Esophagus (tissue), 2 donors: ENCODE measurements around the gene TRPT1. TPM values are rescaled to one million over a fixed set of nuclear protein-coding genes. Genes with fewer than 3 reads are reported as not detected.
A peak's percentile ranks its signal among the peaks of the same experiment; 100 is the strongest.
"Not testable (repeated sequence)": the region's sequence is repeated elsewhere in the genome, so short reads cannot be mapped to it uniquely, and the experiment has no call there.

Source experiments
- H3K27ac ChIP-seq, 2 donors: one replicate each; pipeline ENCODE4 v1.5.1; 2013; ENCODE audit warnings: low read depth in 2 of 2, mild to moderate bottlenecking in 2 of 2, inconsistent platforms in 1 of 2, low read length in 1 of 2, moderate library complexity in 1 of 2
- H3K27me3 ChIP-seq, 2 donors: one replicate each; pipeline ENCODE4 v1.6.1; 2013; ENCODE audit warnings: low read length in 2 of 2, control low read depth in 1 of 2, mild to moderate bottlenecking in 1 of 2; ENCODE audit not compliant: insufficient read depth in 2 of 2, control insufficient read depth in 1 of 2
- H3K36me3 ChIP-seq, 2 donors: one replicate each; pipeline ENCODE4 v1.6.1; 2013; ENCODE audit warnings: low read length in 1 of 2; ENCODE audit not compliant: control insufficient read depth in 2 of 2, insufficient read depth in 2 of 2
- H3K4me1 ChIP-seq, 2 donors: one replicate each; pipeline ENCODE4 v1.6.1; 2013; ENCODE audit warnings: low read length in 1 of 2; ENCODE audit not compliant: control insufficient read depth in 2 of 2, insufficient read depth in 2 of 2
- H3K4me3 ChIP-seq, 2 donors: one replicate each; pipeline ENCODE4 v1.5.1; 2013; ENCODE audit warnings: low read length in 2 of 2, mild to moderate bottlenecking in 2 of 2, low read depth in 1 of 2, moderate library complexity in 1 of 2
- H3K9me3 ChIP-seq, 2 donors: one replicate each; pipeline ENCODE4 v1.6.1; 2013; ENCODE audit warnings: mild to moderate bottlenecking in 2 of 2, low read depth in 1 of 2, low read length in 1 of 2, moderate library complexity in 1 of 2; ENCODE audit not compliant: control insufficient read depth in 2 of 2, insufficient read depth in 1 of 2
- WGBS, 2 donors: extraction: QIAGEN DNeasy Blood & Tissue Kit; methylation state at CpG; one replicate each; pipeline ENCODE4 v1.1.7; 2013; 5-methylcytosine and 5-hydroxymethylcytosine counted together
- polyA plus RNA-seq, 2 donors: library from polyadenylated mRNA; stranded (reverse); fragments of 200-250 nt; gene quantifications; one replicate each; pipeline ENCODE4 v1.2.3, GENCODE V29; 2013
- donor health status: healthy with polysubstance abuse.
- donor health status: Bipolar disorder and iron deficiency.

The TRPT1 gene
- polyA plus RNA-seq, 2 donors: 44.9 to 61.1 TPM

- no peaks in the 10 kb centered on the region for H3K9me3 ChIP-seq
- peaks cover 0 to 18% of the 10 kb centered on the region in 2 donors for H3K36me3 ChIP-seq
- no peaks in the 10 kb centered on the region for H3K27me3 ChIP-seq
- 1% methylated on average over 66 to 75 of the region's 75 CpGs for WGBS, 2 donors
- peaks cover 6 to 14% of the 10 kb centered on the region in 2 donors for H3K4me1 ChIP-seq
- peak within 1 kb of the TSS; percentile 75 to 85 for H3K4me3 ChIP-seq
- peak within 1 kb of the TSS; percentile 64 to 84 for H3K27ac ChIP-seq
Observed at GRCh38 chr11:64251016-64251752, 25.2 kb upstream of the TRPT1 start, which contains the start of gene PLCB3. Gene PLCB3, plus strand, starts transcription at chr11:64251530. Its CDS starts 120 bp downstream, at chr11:64251650.

- H3K36me3 ChIP-seq: peaks cover 0 to 12% of the 10 kb centered on the region in 2 donors
- H3K9me3 ChIP-seq: no peaks in the 10 kb centered on the region
- WGBS, 2 donors: 21 to 23% methylated on average over 12 to 13 of the region's 13 CpGs
- H3K4me3 ChIP-seq: peak overlapping the region; percentile 52 to 85
- H3K27ac ChIP-seq: no peak overlapping the region
- H3K27me3 ChIP-seq: no peaks in the 10 kb centered on the region
- peaks cover 6 to 14% of the 10 kb centered on the region in 2 donors for H3K4me1 ChIP-seq
Observed at GRCh38 chr11:64250415-64251015, 24.5 kb upstream of the TRPT1 start.

- no peaks in the 10 kb centered on the region for H3K9me3 ChIP-seq
- H3K4me1 ChIP-seq: peaks cover 6 to 14% of the 10 kb centered on the region in 2 donors
- 86 to 88% methylated on average over 8 of the region's 8 CpGs for WGBS, 2 donors
- H3K4me3 ChIP-seq: no peak overlapping the region
- no peak overlapping the region for H3K27ac ChIP-seq
- H3K27me3 ChIP-seq: no peaks in the 10 kb centered on the region
- peaks cover 0 to 7% of the 10 kb centered on the region in 2 donors for H3K36me3 ChIP-seq
Observed at GRCh38 chr11:64249563-64250414, 23.8 kb upstream of the TRPT1 start.

- no peak overlapping the region for H3K27ac ChIP-seq
- WGBS, 2 donors: 94 to 95% methylated on average over 4 of the region's 4 CpGs
- H3K9me3 ChIP-seq: no peaks in the 10 kb centered on the region
- H3K36me3 ChIP-seq: peaks cover 0 to 4% of the 10 kb centered on the region in 2 donors
- H3K4me3 ChIP-seq: no peak overlapping the region
- peaks cover 6 to 16% of the 10 kb centered on the region in 2 donors for H3K4me1 ChIP-seq
- no peaks in the 10 kb centered on the region for H3K27me3 ChIP-seq
Observed at GRCh38 chr11:64249038-64249437, 23.1 kb upstream of the TRPT1 start.

GRCh38 chr11:64248578-64248977, 22.6 kb upstream of the TRPT1 start:
- peaks cover 6 to 17% of the 10 kb centered on the region in 2 donors for H3K4me1 ChIP-seq

GRCh38 chr11:64247729-64248531, 21.9 kb upstream of the TRPT1 start:
- Histone ChIP-seq H3K27ac (peak overlapping the region; percentile 97 to 98), H3K27me3 (no peaks in the 10 kb centered on the region), H3K4me3 (peak overlapping the region; percentile 51 to 69), H3K9me3 (no peaks in the 10 kb centered on the region), H3K4me1 (peaks cover 10 to 17% of the 10 kb centered on the region in 2 donors), H3K36me3 (peaks cover 0 to 11% of the 10 kb centered on the region in 2 donors)
- WGBS, 2 donors: 36 to 47% methylated on average over 29 to 31 of the region's 31 CpGs

More at GRCh38 chr11:64248578-64248977, 22.6 kb upstream of the TRPT1 start:
- no peak overlapping the region for H3K27ac ChIP-seq
- no peaks in the 10 kb centered on the region for H3K27me3 ChIP-seq
- H3K4me3 ChIP-seq: no peak overlapping the region
- 73 to 76% methylated on average over 7 of the region's 7 CpGs for WGBS, 2 donors
- H3K36me3 ChIP-seq: peaks cover 0 to 5% of the 10 kb centered on the region in 2 donors
- H3K9me3 ChIP-seq: no peaks in the 10 kb centered on the region

- H3K4me1 ChIP-seq: peaks cover 10 to 20% of the 10 kb centered on the region in 2 donors
- 1 to 3% methylated on average over 57 to 74 of the region's 74 CpGs for WGBS, 2 donors
Observed at GRCh38 chr11:64246871-64247728, 21.1 kb upstream of the TRPT1 start, which contains the start of gene PPP1R14B. Gene PPP1R14B, minus strand, starts transcription at chr11:64246943. Its CDS starts 270 bp downstream, at chr11:64246673.

GRCh38 chr11:64246621-64246870, 20.6 kb upstream of the TRPT1 start:
- Histone ChIP-seq H3K27ac (peak overlapping the region; percentile 93 to 97), H3K36me3 (peaks cover 0 to 13% of the 10 kb centered on the region in 2 donors), H3K4me3 (peak overlapping the region; percentile 69 to 78), H3K4me1 (peaks cover 10 to 18% of the 10 kb centered on the region in 2 donors)
- H3K9me3 ChIP-seq, H3K27me3 ChIP-seq: not testable (repeated sequence)
- WGBS, 2 donors: 0 to 3% methylated on average over 8 to 43 of the region's 43 CpGs

More at GRCh38 chr11:64246871-64247728, 21.1 kb upstream of the TRPT1 start, which contains the start of gene PPP1R14B:
- peak within 1 kb of the TSS; percentile 97 to 98 for H3K27ac ChIP-seq
- peaks cover 0 to 13% of the 10 kb centered on the region in 2 donors for H3K36me3 ChIP-seq
- no peaks in the 10 kb centered on the region for H3K9me3 ChIP-seq
- no peaks in the 10 kb centered on the region for H3K27me3 ChIP-seq
- peak within 1 kb of the TSS; percentile 69 to 78 for H3K4me3 ChIP-seq
